Airway epithelial cell (primary cell): Measurements from ENCODE around the gene EOLA2. TPM values are rescaled to one million over a fixed set of nuclear protein-coding genes. Genes with fewer than 3 reads are reported as not detected.

Source experiments
- total RNA-seq: library from RNA; depleted of rRNA; stranded (reverse); fragments of >200 nt; gene quantifications from 2 replicates; pipeline ENCODE4 v1.2.3, GENCODE V29; 2015

EOLA2 gene
- total RNA-seq: 25.7 and 32.9 TPM in 2 replicates

DNA sequence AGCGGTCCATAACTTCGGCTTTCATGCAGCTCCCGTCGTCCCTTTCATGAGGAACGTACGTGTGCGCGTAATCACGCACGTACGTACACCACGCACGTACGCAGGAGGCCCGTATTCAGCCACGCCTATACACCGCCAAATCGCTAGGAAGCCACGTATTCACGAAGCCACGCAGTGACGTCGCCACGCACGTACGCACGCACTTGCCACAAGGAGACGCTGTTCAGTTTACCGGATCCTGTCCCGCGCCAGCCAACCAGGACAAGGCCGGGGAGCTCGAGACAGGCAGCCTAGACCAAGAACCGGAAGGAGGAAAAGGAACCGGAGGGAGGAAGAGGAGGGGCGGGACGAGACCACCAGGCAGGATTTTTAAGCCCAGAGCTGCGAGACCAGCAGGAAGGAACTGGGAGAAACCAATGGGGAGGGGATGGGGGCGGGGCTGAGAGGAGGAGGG, at the start of gene EOLA2:
TSS of gene EOLA2 (minus strand) at position 65 of the 454 bp plus-strand sequence. CDS start 4,617 bp downstream, outside the sequence.

GRCh38 chrX:149929400-149929799, 8.9 kb downstream of the EOLA2 start, which contains the start of gene HSFX4:
TSS of gene HSFX4 (plus strand) at chrX:149929573. CDS start at chrX:149929645, 72 bp downstream.

Other genes starting within 250 kb of the EOLA2 start
- not detected in 2 replicates for gene MAGEA11, start 226.4 kb downstream of the EOLA2 start, total RNA-seq
- 0.05 and 0.85 TPM in 2 replicates for gene HSFX1, start 164.4 kb downstream of the EOLA2 start, total RNA-seq
- gene MAGEA9, start 156.6 kb downstream of the EOLA2 start, total RNA-seq: not detected in 2 replicates
- not detected in 2 replicates for gene MAGEA8, start 57.3 kb downstream of the EOLA2 start, total RNA-seq
- gene HSFX4, start 8.9 kb downstream of the EOLA2 start, total RNA-seq: not detected in 2 replicates